ENCODE data around the gene EDDM3A. TPM values are rescaled to one million over a fixed set of nuclear protein-coding genes. Genes with fewer than 3 reads are reported as not detected.
"Not testable (repeated sequence)": the region's sequence is repeated elsewhere in the genome, so short reads cannot be mapped to it uniquely, and the experiment has no call there.

The EDDM3A gene
- total RNA-seq, 1 experiment from 2014 or later = not detected

DNA sequence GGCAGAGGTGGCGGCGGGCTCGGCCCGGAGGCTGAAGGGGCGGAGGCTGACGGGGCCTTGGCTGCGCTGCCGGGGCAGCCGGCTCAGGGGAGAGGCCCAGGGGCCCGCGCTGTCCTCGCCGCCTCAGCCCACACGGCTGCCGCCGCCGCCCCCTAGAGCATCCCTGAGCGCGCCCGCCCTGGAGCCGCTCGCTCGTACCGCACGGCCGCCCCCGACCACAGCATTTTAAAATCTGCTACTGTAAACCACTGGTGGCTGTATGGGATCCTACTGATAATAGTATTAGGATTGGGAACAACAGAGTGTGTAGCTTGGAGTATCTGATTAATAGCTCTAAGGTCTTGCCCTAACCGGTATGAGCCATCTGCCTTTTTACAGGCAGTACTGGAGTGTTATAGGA lies 22.2 kb upstream of the EDDM3A start:
- H3K27me3 ChIP-seq (ENCODE audit: insufficient read depth, low read depth) = no peaks in the 10 kb centered on the region
- no peak overlapping the region for H3K4me3 ChIP-seq
- H3K4me1 ChIP-seq (replicated peaks; ENCODE audit: insufficient read depth) = 0 out of 2 replicates have a peak, but pooled peaks cover 4% of the 10 kb centered on the region
- H3K4me2 ChIP-seq = no peak overlapping the region
- no peak for DNase-seq
- no peaks in the 10 kb centered on the region for H3K79me2 ChIP-seq (ENCODE audit: low read depth)
- no peaks in the 10 kb centered on the region for H3K9me3 ChIP-seq (ENCODE audit: insufficient read depth, low read depth)
- no peaks in the 10 kb centered on the region for H3K36me3 ChIP-seq (ENCODE audit: low read depth)
- POLR2A ChIA-PET (ENCODE audit: unreplicated experiment) = no interaction called here
- H3K9me2 ChIP-seq (ENCODE audit: insufficient read depth) = no peaks in the 10 kb centered on the region
- CTCF ChIA-PET = no interaction called here
- H4K20me1 ChIP-seq (ENCODE audit: insufficient read depth) = no peaks in the 10 kb centered on the region
- no peaks in the 10 kb centered on the region for H3F3A ChIP-seq (ENCODE audit: insufficient read depth, low read depth)
- intact Hi-C loops (cut with micrococcal nuclease; ENCODE audit: unreplicated experiment) = no loop called here
- BruUV-seq (replicated peaks) = no TSS peak
- H2AFZ ChIP-seq = no peak overlapping the region
- no peak overlapping the region for H3K27ac ChIP-seq
- TF ChIP-seq, protein P1, sequence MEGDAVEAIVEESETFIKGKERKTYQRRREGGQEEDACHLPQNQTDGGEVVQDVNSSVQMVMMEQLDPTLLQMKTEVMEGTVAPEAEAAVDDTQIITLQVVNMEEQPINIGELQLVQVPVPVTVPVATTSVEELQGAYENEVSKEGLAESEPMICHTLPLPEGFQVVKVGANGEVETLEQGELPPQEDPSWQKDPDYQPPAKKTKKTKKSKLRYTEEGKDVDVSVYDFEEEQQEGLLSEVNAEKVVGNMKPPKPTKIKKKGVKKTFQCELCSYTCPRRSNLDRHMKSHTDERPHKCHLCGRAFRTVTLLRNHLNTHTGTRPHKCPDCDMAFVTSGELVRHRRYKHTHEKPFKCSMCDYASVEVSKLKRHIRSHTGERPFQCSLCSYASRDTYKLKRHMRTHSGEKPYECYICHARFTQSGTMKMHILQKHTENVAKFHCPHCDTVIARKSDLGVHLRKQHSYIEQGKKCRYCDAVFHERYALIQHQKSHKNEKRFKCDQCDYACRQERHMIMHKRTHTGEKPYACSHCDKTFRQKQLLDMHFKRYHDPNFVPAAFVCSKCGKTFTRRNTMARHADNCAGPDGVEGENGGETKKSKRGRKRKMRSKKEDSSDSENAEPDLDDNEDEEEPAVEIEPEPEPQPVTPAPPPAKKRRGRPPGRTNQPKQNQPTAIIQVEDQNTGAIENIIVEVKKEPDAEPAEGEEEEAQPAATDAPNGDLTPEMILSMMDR (conservative IDR thresholded peaks at IDR 0.05) = no peak
- TF ChIP-seq EZH2 (IDR thresholded peaks at IDR 0.05; ENCODE audit: low read depth) = no peak

DNA sequence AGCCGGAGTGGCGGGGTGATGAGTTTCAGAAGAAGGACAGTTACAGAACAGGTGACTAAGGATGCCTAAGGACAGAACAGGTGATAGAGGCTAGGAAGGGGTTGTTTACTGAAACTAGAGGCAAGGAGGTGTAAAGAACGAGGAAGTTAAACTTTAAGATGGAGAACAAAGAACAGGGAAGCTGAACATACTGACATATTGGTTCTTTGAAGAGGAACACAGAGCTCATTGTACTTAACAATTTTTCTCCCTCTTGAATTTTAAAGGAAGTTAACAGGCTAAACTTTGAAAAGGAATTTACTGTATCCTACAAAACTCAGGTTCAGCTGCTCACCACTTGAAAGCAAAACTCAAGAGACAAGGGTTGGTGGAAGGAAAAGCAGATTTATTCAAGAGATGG lies 19.6 kb upstream of the EDDM3A start:
- H3K4me3 ChIP-seq; BruUV-seq (replicated peaks); H3K4me2 ChIP-seq; H4K20me1 ChIP-seq (ENCODE audit: insufficient read depth); H3F3A ChIP-seq (ENCODE audit: insufficient read depth, low read depth); CTCF ChIA-PET; intact Hi-C loops (cut with micrococcal nuclease; ENCODE audit: unreplicated experiment); H3K9me3 ChIP-seq (ENCODE audit: insufficient read depth, low read depth); H3K27ac ChIP-seq; DNase-seq; H2AFZ ChIP-seq; POLR2A ChIA-PET (ENCODE audit: unreplicated experiment); H3K4me1 ChIP-seq (replicated peaks; ENCODE audit: insufficient read depth); H3K9me2 ChIP-seq (ENCODE audit: insufficient read depth); H3K79me2 ChIP-seq (ENCODE audit: low read depth); H3K27me3 ChIP-seq (ENCODE audit: insufficient read depth, low read depth); H3K36me3 ChIP-seq (ENCODE audit: low read depth): not testable (repeated sequence)

DNA sequence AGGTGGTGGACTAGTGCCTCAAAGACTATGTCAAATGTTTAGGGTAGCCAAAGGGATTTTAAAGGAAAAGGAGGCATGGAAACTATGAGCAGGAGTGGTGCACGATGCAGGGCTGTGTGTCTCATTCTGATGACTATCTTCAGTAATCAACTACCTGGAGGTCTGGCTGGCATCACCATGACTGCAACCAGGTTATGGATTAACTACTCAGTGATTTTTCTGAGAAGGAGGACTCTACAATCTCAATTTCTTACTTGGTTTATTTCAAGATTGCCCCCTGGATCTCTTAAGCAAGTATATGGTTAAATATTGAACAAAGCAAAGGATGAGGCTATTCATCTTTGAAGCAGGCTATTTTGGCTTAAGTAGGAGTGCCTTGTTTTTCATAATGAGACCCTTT lies 19.2 kb upstream of the EDDM3A start:
- Histone ChIP-seq H3K9me3 (ENCODE audit: insufficient read depth, low read depth) (no peaks in the 10 kb centered on the region), H3K4me2 (no peak overlapping the region), H3K27me3 (ENCODE audit: insufficient read depth, low read depth) (no peaks in the 10 kb centered on the region), H2AFZ (no peak overlapping the region), H3K4me1 (replicated peaks; ENCODE audit: insufficient read depth) (no peaks in the 10 kb centered on the region), H3K79me2 (ENCODE audit: low read depth) (no peaks in the 10 kb centered on the region), H3K9me2 (ENCODE audit: insufficient read depth) (no peaks in the 10 kb centered on the region), H3K27ac (no peak overlapping the region), H3F3A (ENCODE audit: insufficient read depth, low read depth) (no peaks in the 10 kb centered on the region), H3K36me3 (ENCODE audit: low read depth) (no peaks in the 10 kb centered on the region), H3K4me3 (no peak overlapping the region), H4K20me1 (ENCODE audit: insufficient read depth) (no peaks in the 10 kb centered on the region)
- POLR2A ChIA-PET (ENCODE audit: unreplicated experiment) = no interaction called here
- TF ChIP-seq, protein P1 (conservative IDR thresholded peaks at IDR 0.05) = no peak
- TF ChIP-seq EZH2 (IDR thresholded peaks at IDR 0.05; ENCODE audit: low read depth) = no peak
- CTCF ChIA-PET = no interaction called here
- no peak for DNase-seq
- intact Hi-C loops (cut with micrococcal nuclease; ENCODE audit: unreplicated experiment) = no loop called here
- BruUV-seq (replicated peaks) = no TSS peak

DNA sequence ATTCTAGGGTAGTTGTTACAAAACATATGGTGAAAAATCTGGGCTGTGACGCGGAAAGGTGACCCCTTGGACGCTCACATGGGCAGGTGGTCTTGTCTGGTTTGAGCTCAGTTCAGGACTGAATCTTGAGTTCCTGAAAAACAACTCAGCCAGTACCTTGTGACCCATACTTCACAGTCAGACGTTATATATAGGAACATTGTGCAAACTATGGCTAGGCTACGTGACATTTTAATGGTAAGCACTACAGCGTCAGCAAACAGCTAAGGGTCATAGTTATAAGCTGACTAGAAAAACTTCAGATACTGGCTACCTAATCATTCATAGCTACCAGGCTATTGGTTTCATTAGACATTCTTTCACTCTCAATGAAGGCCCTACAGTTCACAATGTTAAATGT lies 14.8 kb upstream of the EDDM3A start:
- no peak overlapping the region for H3K4me3 ChIP-seq
- no peaks in the 10 kb centered on the region for H3K4me1 ChIP-seq (replicated peaks; ENCODE audit: insufficient read depth)
- ChIA-PET POLR2A (ENCODE audit: unreplicated experiment) (no interaction called here), CTCF (no interaction called here)
- no peaks in the 10 kb centered on the region for H3F3A ChIP-seq (ENCODE audit: insufficient read depth, low read depth)
- no peak overlapping the region for H3K4me2 ChIP-seq
- no peaks in the 10 kb centered on the region for H4K20me1 ChIP-seq (ENCODE audit: insufficient read depth)
- H3K27me3 ChIP-seq (ENCODE audit: insufficient read depth, low read depth) = no peaks in the 10 kb centered on the region
- no peaks in the 10 kb centered on the region for H3K9me2 ChIP-seq (ENCODE audit: insufficient read depth)
- H3K36me3 ChIP-seq (ENCODE audit: low read depth) = no peaks in the 10 kb centered on the region
- no peaks in the 10 kb centered on the region for H3K9me3 ChIP-seq (ENCODE audit: insufficient read depth, low read depth)
- BruUV-seq (replicated peaks) = no TSS peak
- no peak overlapping the region for H2AFZ ChIP-seq
- TF ChIP-seq, protein P1 (conservative IDR thresholded peaks at IDR 0.05) = no peak
- no peak for TF ChIP-seq EZH2 (IDR thresholded peaks at IDR 0.05; ENCODE audit: low read depth)
- intact Hi-C loops (cut with micrococcal nuclease; ENCODE audit: unreplicated experiment) = no loop called here
- DNase-seq = no peak
- H3K27ac ChIP-seq = no peak overlapping the region
- H3K79me2 ChIP-seq (ENCODE audit: low read depth) = no peaks in the 10 kb centered on the region

Data from PC-9 (cell line).